Central memory CD8-positive, alpha-beta T cell (primary cell): Measurements from ENCODE around the gene ZNF100.
"Not testable (repeated sequence)": the region's sequence is repeated elsewhere in the genome, so short reads cannot be mapped to it uniquely, and the experiment has no call there.

Source experiments
- ATAC-seq: fragments of 150-1000 bp; cut with Tn5 transposase; replicated peaks from 2 replicates; pipeline ENCODE4 v1.10.0; 2022; ENCODE audit warnings: mild to moderate bottlenecking, moderate FRiP score, moderate number of reproducible peaks; ENCODE audit not compliant: poor library complexity, severe bottlenecking; ENCODE audit errors: extremely low read depth
- DNase-seq, 2 donors: peaks; one replicate each; pipeline ENCODE4 v3.0.0; 2021; ENCODE audit warnings: low spot score in 2 of 2
- H3K27ac Mint-ChIP-seq: one replicate; pipeline ENCODE4 v1.8.0; 2022; ENCODE audit warnings: low read depth, mild to moderate bottlenecking, moderate library complexity, mixed read lengths
- H3K27me3 Mint-ChIP-seq: one replicate; pipeline ENCODE4 v1.8.0; 2022; ENCODE audit warnings: mixed read lengths
- H3K36me3 Mint-ChIP-seq: one replicate; pipeline ENCODE4 v1.8.0; 2022; ENCODE audit warnings: mild to moderate bottlenecking, moderate library complexity, mixed read lengths; ENCODE audit not compliant: insufficient read depth
- H3K4me1 Mint-ChIP-seq: one replicate; pipeline ENCODE4 v1.8.0; 2022; ENCODE audit warnings: mixed read lengths
- H3K4me3 Mint-ChIP-seq: one replicate; pipeline ENCODE4 v1.8.0; 2022; ENCODE audit warnings: mild to moderate bottlenecking, moderate library complexity, mixed read lengths
- H3K9me3 Mint-ChIP-seq: one replicate; pipeline ENCODE4 v1.8.0; 2022; ENCODE audit warnings: mixed read lengths

Gene ZNF100

GRCh38 chr19:21749090-21749489, 18.3 kb downstream of the ZNF100 start:
- Mint-ChIP-seq H3K27me3 (no peaks in the 10 kb centered on the region), H3K36me3 (peaks cover 17% of the 10 kb centered on the region), H3K4me1 (peaks cover 24% of the 10 kb centered on the region), H3K27ac (peak overlapping the region; percentile 62), H3K9me3 (no peaks in the 10 kb centered on the region), H3K4me3 (no peak overlapping the region)
- DNase-seq (no peak), ATAC-seq (no peak)

- no peaks in the 10 kb centered on the region for H3K9me3 Mint-ChIP-seq
- H3K4me3 Mint-ChIP-seq = no peak overlapping the region
- DNase-seq (no peak), ATAC-seq (no peak)
- H3K36me3 Mint-ChIP-seq = peaks cover 20% of the 10 kb centered on the region
- no peak overlapping the region for H3K27ac Mint-ChIP-seq
- peaks cover 24% of the 10 kb centered on the region for H3K4me1 Mint-ChIP-seq
- H3K27me3 Mint-ChIP-seq = no peaks in the 10 kb centered on the region
Measured at GRCh38 chr19:21748088-21748487, 19.3 kb downstream of the ZNF100 start.

GRCh38 chr19:21740559-21740958, 26.8 kb downstream of the ZNF100 start:
- Mint-ChIP-seq H3K4me3 (no peak overlapping the region), H3K9me3 (peaks cover 6% of the 10 kb centered on the region), H3K4me1 (no peaks in the 10 kb centered on the region), H3K36me3 (peaks cover 43% of the 10 kb centered on the region), H3K27ac (no peak overlapping the region), H3K27me3 (no peaks in the 10 kb centered on the region)
- DNase-seq (no peak), ATAC-seq (no peak)

- H3K27ac Mint-ChIP-seq, H3K36me3 Mint-ChIP-seq, DNase-seq, H3K4me1 Mint-ChIP-seq, H3K27me3 Mint-ChIP-seq, H3K4me3 Mint-ChIP-seq, ATAC-seq: not testable (repeated sequence)
- peaks cover 21% of the 10 kb centered on the region for H3K9me3 Mint-ChIP-seq
Measured at GRCh38 chr19:21726942-21727747, 40.2 kb downstream of the ZNF100 start.

- no peak overlapping the region for H3K27ac Mint-ChIP-seq
- peaks cover 12% of the 10 kb centered on the region for H3K9me3 Mint-ChIP-seq
- H3K27me3 Mint-ChIP-seq = no peaks in the 10 kb centered on the region
Measured at GRCh38 chr19:21713761-21714160, 53.6 kb downstream of the ZNF100 start.

GRCh38 chr19:21709464-21709863, 57.9 kb downstream of the ZNF100 start:
- H3K4me1 Mint-ChIP-seq = no peaks in the 10 kb centered on the region
- no peak overlapping the region for H3K4me3 Mint-ChIP-seq
- peaks cover 6% of the 10 kb centered on the region for H3K9me3 Mint-ChIP-seq
- ATAC-seq = no peak
- H3K36me3 Mint-ChIP-seq = no peaks in the 10 kb centered on the region
- H3K27ac Mint-ChIP-seq = no peak overlapping the region
- DNase-seq = no peak
- no peaks in the 10 kb centered on the region for H3K27me3 Mint-ChIP-seq

More at GRCh38 chr19:21713761-21714160, 53.6 kb downstream of the ZNF100 start:
- DNase-seq (no peak), ATAC-seq (no peak)
- Mint-ChIP-seq H3K4me3 (no peak overlapping the region), H3K4me1 (no peaks in the 10 kb centered on the region), H3K36me3 (no peaks in the 10 kb centered on the region)

- not testable (repeated sequence) for H3K27me3 Mint-ChIP-seq, H3K9me3 Mint-ChIP-seq, H3K4me3 Mint-ChIP-seq, ATAC-seq, H3K4me1 Mint-ChIP-seq, H3K27ac Mint-ChIP-seq, DNase-seq, H3K36me3 Mint-ChIP-seq
Measured at GRCh38 chr19:21707878-21708277, 59.5 kb downstream of the ZNF100 start.

GRCh38 chr19:21707065-21707464, 60.3 kb downstream of the ZNF100 start:
- Mint-ChIP-seq H3K27me3 (no peaks in the 10 kb centered on the region), H3K27ac (no peak overlapping the region), H3K4me3 (no peak overlapping the region), H3K9me3 (no peaks in the 10 kb centered on the region), H3K4me1 (no peaks in the 10 kb centered on the region), H3K36me3 (no peaks in the 10 kb centered on the region)
- ATAC-seq (no peak), DNase-seq (no peak)

- Mint-ChIP-seq H3K36me3 (no peaks in the 10 kb centered on the region), H3K4me3 (no peak overlapping the region)
- ATAC-seq = no peak
Measured at GRCh38 chr19:21705393-21705792, 62.0 kb downstream of the ZNF100 start.

GRCh38 chr19:21704320-21704719, 63.1 kb downstream of the ZNF100 start:
- no peaks in the 10 kb centered on the region for H3K9me3 Mint-ChIP-seq
- no peaks in the 10 kb centered on the region for H3K4me1 Mint-ChIP-seq
- no peak overlapping the region for H3K27ac Mint-ChIP-seq
- ATAC-seq (no peak), DNase-seq (no peak)
- no peak overlapping the region for H3K4me3 Mint-ChIP-seq
- no peaks in the 10 kb centered on the region for H3K36me3 Mint-ChIP-seq
- no peaks in the 10 kb centered on the region for H3K27me3 Mint-ChIP-seq

More at GRCh38 chr19:21705393-21705792, 62.0 kb downstream of the ZNF100 start:
- Mint-ChIP-seq H3K27ac (no peak overlapping the region), H3K9me3 (no peaks in the 10 kb centered on the region), H3K27me3 (no peaks in the 10 kb centered on the region), H3K4me1 (no peaks in the 10 kb centered on the region)
- no peak for DNase-seq

GRCh38 chr19:21699197-21699596, 68.2 kb downstream of the ZNF100 start:
- H3K36me3 Mint-ChIP-seq = no peaks in the 10 kb centered on the region
- DNase-seq = no peak
- H3K9me3 Mint-ChIP-seq = no peaks in the 10 kb centered on the region
- H3K4me1 Mint-ChIP-seq = no peaks in the 10 kb centered on the region
- no peak overlapping the region for H3K27ac Mint-ChIP-seq
- H3K27me3 Mint-ChIP-seq = peaks cover 27% of the 10 kb centered on the region
- H3K4me3 Mint-ChIP-seq = no peak overlapping the region
- ATAC-seq = no peak

GRCh38 chr19:21698215-21698614, 69.2 kb downstream of the ZNF100 start:
- Mint-ChIP-seq H3K9me3 (no peaks in the 10 kb centered on the region), H3K4me1 (no peaks in the 10 kb centered on the region), H3K27ac (no peak overlapping the region), H3K4me3 (no peak overlapping the region), H3K36me3 (no peaks in the 10 kb centered on the region), H3K27me3 (peaks cover 27% of the 10 kb centered on the region)
- DNase-seq (no peak), ATAC-seq (no peak)

GRCh38 chr19:21697698-21698097, 69.7 kb downstream of the ZNF100 start:
- no peak for ATAC-seq
- peaks cover 27% of the 10 kb centered on the region for H3K27me3 Mint-ChIP-seq
- no peak overlapping the region for H3K4me3 Mint-ChIP-seq
- H3K9me3 Mint-ChIP-seq = no peaks in the 10 kb centered on the region
- H3K4me1 Mint-ChIP-seq = no peaks in the 10 kb centered on the region
- H3K36me3 Mint-ChIP-seq = no peaks in the 10 kb centered on the region
- no peak for DNase-seq
- H3K27ac Mint-ChIP-seq = no peak overlapping the region
